GM12891 (cell line): ENCODE results near the gene FAM120C.

ENCODE experiments used
- DNase-seq: peaks from one replicate; pipeline ENCODE4 v3.0.0; 2011; ENCODE audit warnings: low spot score; ENCODE audit not compliant: insufficient read length
- FAIRE-seq: peaks from 2 replicates; lab custom pipeline; 2011; peaks lifted over from hg19 to GRCh38; lab: Jason Lieb, UNC
- PAX5 ChIP-seq: IDR thresholded peaks from 2 replicates; pipeline ENCODE4 v1.6.1; 2011; ENCODE audit warnings: low read length, moderate library complexity, mild to moderate bottlenecking; ENCODE audit not compliant: insufficient read depth, severe bottlenecking
- POLR2A ChIP-seq: IDR thresholded peaks from 2 replicates; pipeline ENCODE4 v1.6.1; 2011; ENCODE audit warnings: low read depth, low read length, control low read depth
- POLR2AphosphoS5 ChIP-seq: IDR thresholded peaks from 2 replicates; pipeline ENCODE4 v1.6.1; 2011; ENCODE audit warnings: low read depth, low read length, control low read depth
- POU2F2 ChIP-seq: IDR thresholded peaks from 2 replicates; pipeline ENCODE4 v1.6.1; 2011; ENCODE audit warnings: low read depth, mild to moderate bottlenecking, control low read depth, low read length, moderate library complexity
- SPI1 ChIP-seq: IDR thresholded peaks from 2 replicates; pipeline ENCODE4 v1.6.1; 2011; ENCODE audit warnings: low read depth, low read length, control low read depth
- TAF1 ChIP-seq: IDR thresholded peaks from 2 replicates; pipeline ENCODE4 v1.6.1; 2011; ENCODE audit warnings: low read depth, low read length, control low read depth

FAM120C gene

DNA sequence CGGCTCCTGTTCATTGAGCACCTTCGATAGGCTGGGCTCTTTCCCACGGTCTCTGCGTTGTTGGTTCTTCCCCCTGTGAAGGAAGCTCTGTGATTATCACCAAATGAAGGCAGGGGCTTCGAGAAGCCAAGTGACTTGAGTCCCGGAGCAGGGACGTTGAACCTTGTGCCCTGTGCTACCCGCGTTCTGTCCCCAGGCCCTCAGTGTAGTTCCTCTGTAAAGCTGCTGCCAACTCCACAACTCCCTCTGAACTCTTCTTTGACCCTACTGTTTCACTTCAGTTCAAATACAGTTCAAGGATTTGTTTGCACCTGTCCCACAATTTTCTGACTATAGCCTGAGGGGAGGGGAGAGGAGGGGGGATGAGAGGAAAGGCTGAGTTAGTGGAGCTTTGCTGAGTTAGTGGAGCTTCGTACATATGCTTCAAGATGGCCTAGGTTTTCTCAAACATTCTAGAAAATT, 138.1 kb downstream of the FAM120C start:
- DNase-seq: no peak
- no peak for TF ChIP-seq SPI1
- 0 out of 2 replicates have a peak, but pooled peaks have one; percentile 42 for TF ChIP-seq POLR2A
- FAIRE-seq: no peak

DNA sequence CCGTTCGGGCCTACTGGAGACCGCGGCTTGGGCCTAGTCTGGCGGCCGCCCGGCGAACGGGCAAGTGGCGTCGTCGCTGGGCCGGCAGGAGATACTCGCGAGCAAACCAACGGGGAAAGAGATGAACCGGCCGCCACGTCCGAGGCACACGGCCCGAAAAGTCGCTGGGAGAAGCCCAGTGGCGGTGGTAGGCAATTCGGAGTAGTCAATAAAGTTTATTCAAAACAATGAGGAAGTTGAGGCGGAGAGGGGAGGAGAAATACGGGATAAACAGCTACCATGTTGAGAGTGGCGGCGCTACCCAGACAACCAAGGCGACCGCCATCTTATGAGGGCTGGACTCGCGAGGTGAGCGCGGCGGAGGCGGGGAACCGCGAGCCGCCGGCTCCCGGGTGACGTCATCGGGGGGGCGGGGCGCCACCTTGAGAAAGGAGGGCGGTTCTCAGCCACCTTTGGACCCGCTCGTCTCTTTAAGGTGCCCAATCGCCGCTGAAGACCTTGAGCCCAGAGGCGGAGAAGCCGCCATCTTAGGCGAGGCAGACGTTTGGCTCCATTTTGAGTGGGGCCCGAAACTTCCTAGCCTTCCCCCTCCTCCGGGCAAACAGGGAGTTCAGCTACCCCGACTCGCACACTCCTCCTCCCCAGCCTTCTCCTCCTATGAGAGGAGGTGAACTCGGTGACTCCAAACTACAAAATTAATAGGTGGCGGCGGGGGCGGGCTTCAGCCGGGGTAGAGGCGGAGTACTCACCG, 138.8 kb downstream of the FAM120C start, which contains the start of gene PHF8:
PHF8 (minus strand) TSS at position 348 of the 751 bp plus-strand sequence. CDS start 1,745 bp downstream, outside the sequence.
- FAIRE-seq: peak; percentile 92
- TF ChIP-seq TAF1: no peak
- TF ChIP-seq POU2F2: 0 out of 2 replicates have a peak, but pooled peaks have one; percentile 18
- DNase-seq: peak; percentile 56

DNA sequence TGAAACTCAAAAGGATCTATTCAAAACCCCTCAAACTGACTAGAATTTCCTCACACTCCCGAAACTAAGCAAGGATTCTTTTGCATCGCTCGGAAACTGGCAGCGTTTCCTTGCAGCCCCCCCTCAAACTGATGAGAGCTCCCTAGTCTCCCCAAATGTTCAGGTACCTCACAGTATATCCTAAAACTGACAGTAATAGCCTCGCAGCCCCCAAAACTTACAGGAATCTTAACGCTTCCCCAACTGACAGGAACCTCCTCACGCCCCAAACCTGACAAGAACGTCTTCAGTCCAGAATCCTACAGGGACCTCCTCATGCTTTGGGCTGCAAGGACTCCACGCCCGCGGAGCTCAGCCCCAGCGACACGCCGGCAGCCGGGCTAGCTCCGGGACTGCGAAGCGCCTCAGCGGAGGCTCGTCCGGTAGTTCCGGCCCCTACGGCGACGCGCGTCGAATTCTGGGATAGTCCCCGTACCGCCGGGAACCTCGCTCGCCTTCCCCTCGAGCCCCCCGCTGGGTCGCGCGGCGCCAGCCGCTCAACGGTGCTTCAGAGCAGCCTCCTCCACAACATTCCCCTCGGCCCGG, 139.4 kb downstream of the FAM120C start:
- FAIRE-seq: peak; percentile 80

DNA sequence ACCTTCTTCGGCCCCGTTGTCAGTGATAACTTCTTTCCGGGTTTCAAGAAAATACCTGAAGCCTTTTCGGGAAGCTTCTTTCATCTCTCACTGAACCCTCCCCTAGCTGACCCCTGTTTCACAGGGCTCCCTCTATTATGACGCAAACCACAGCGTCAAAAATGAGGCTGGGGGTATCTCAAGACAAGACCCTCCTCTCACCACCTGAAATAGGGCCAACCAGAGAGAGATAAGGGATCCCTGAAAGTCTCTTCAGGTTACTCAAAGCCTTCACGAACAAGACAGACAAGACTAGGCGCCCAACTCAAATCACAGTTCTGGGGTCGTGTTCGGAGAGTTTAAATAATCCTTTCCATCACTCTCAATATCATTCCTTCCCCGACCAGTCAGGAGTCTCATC, 140.0 kb downstream of the FAM120C start:
- TF ChIP-seq POLR2A (no peak), PAX5 (no peak), TAF1 (no peak), SPI1 (no peak), POU2F2 (no peak), POLR2AphosphoS5 (no peak)
- no peak for FAIRE-seq
- no peak for DNase-seq

More for the DNA sequence above, 139.4 kb downstream of the FAM120C start:
- TF ChIP-seq PAX5 (no peak), POU2F2 (no peak), SPI1 (no peak), POLR2A (no peak; the same call in 1 of the 2 replicates), POLR2AphosphoS5 (no peak), TAF1 (no peak)
- peak; percentile 14 for DNase-seq

DNA sequence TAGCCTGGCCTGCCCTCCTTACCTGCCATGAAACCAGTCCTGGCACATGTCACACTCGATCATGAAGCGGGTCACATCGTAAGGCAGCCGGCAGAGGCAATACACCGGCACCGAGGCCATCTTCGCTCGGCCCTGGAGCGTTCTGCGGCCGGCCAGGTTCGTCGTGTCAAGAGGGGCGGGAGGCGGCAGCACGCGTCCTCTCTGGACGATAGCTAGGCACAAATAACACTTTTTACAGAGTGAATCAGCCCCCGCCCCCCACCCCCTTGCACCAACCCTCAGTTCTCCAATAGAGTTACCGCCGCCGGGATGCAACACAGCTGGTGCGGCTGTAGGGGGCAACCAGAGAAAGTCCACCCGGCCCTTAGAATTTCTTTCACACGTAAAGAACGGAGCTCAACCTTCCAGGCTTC, 140.4 kb downstream of the FAM120C start:
- DNase-seq: peak; percentile 13
- TF ChIP-seq POU2F2 (no peak), POLR2A (no peak), PAX5 (no peak), SPI1 (no peak), TAF1 (no peak), POLR2AphosphoS5 (no peak)
- no peak for FAIRE-seq

DNA sequence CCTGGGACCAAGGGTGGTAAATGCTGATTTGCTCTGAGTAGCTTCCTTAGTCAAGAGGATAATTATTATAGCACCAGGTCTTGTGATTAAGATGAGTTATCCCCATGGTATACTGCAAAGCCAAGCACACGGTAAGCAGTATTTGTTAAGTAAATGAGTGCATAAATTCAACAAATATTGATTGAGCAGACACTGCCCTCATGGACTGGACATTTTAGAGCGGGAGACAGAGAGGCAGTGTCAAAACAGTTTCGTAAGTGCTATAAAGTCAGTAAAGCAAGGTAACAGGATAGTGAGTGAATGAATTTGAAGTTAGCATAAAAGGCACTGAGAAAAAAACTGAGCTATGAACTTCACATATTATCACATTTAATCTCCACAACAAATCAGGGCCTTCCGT, 152.7 kb downstream of the FAM120C start:
- FAIRE-seq: no peak
- DNase-seq: no peak
- TF ChIP-seq POU2F2: no peak
- no peak for TF ChIP-seq SPI1
- no peak for TF ChIP-seq PAX5
- no peak for TF ChIP-seq POLR2AphosphoS5
- no peak for TF ChIP-seq POLR2A
- no peak for TF ChIP-seq TAF1

DNA sequence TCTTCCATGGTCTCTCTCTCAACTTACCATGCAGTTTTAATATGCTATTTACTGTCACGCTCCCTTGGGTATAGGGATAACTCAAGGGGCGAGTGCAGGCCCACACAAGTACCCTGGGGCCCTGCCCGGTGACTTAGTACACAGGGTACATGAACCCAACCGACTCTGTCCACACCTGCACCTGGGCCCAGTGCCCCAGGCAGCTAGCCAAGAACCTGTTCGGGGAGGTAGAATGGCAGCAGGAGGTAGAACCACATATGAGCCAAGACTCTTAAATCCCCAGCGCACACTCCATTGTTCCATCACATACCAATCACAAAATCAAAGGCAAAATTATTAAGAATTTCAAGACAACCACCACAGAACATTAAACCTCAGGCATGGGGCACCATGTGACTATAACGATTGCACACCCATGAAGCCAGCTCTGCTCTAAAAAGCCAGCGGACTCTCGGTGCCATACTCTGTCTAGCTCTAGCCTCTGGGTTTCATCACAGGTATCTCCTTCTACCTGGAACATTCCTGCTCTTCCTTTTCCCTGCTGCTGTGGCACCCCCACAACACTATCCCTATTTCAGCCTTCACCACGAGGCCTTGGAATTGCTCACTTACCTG, 153.4 kb downstream of the FAM120C start:
- no peak for TF ChIP-seq SPI1
- no peak for TF ChIP-seq POLR2AphosphoS5
- TF ChIP-seq POLR2A: no peak
- no peak for TF ChIP-seq POU2F2
- TF ChIP-seq PAX5: no peak
- TF ChIP-seq TAF1: no peak
- DNase-seq: no peak
- no peak for FAIRE-seq

DNA sequence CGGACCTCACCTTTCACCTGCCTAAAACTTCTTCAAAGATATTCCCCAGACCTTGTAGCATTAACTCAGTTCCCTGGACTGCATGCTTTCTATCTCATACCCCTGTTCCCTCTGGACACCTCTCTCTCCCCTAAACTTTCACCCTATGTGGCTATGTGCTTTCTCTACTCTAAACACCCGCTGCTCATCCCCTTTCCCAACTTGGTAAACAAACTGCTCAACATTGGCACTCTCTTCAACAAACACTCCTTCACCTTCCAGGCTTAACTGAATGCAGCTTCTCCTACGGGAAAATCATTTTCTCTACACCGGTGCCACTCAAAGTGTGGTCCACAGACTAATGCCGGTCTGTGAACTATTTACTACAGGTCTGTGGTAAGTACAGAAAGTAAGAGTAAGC, 158.7 kb downstream of the FAM120C start:
- no peak for TF ChIP-seq PAX5
- no peak for TF ChIP-seq POLR2A
- no peak for TF ChIP-seq SPI1
- TF ChIP-seq TAF1: no peak
- TF ChIP-seq POU2F2: no peak
- no peak for TF ChIP-seq POLR2AphosphoS5
- FAIRE-seq: no peak
- no peak for DNase-seq
